Measurements from ENCODE around the gene PDCD1.

Gene PDCD1

GRCh38 chr2:241870081-241870541 lies 11.4 kb upstream of the PDCD1 start:
- no peak for DNase-seq (ENCODE audit: low read depth)
- no peak for TF ChIP-seq CTCF (conservative IDR thresholded peaks at IDR 0.05; ENCODE audit: control insufficient read depth, insufficient read depth, low read depth, low read length)
- H3K4me3 ChIP-seq (ENCODE audit: control insufficient read depth, low read depth, low read length), result no peak overlapping the region

GRCh38 chr2:241869087-241869961 lies 10.6 kb upstream of the PDCD1 start, which contains the start of gene RTP5:
Gene RTP5, plus strand, starts transcription at chr2:241869729. Its CDS starts 28 bp downstream, at chr2:241869757.
- H3K4me3 ChIP-seq (ENCODE audit: control insufficient read depth, low read depth, low read length), result no peak within 1 kb of the TSS
- no peak for DNase-seq (ENCODE audit: low read depth)
- no peak for TF ChIP-seq CTCF (conservative IDR thresholded peaks at IDR 0.05; ENCODE audit: control insufficient read depth, insufficient read depth, low read depth, low read length)

GRCh38 chr2:241868661-241869081 lies 10.0 kb upstream of the PDCD1 start:
- no peak for DNase-seq (ENCODE audit: low read depth)
- TF ChIP-seq CTCF (conservative IDR thresholded peaks at IDR 0.05; ENCODE audit: control insufficient read depth, insufficient read depth, low read depth, low read length), result no peak
- no peak overlapping the region for H3K4me3 ChIP-seq (ENCODE audit: control insufficient read depth, low read depth, low read length)

- H3K4me3 ChIP-seq (ENCODE audit: control insufficient read depth, low read depth, low read length), result no peak overlapping the region
- TF ChIP-seq CTCF (conservative IDR thresholded peaks at IDR 0.05; ENCODE audit: control insufficient read depth, insufficient read depth, low read depth, low read length), result no peak
- DNase-seq (ENCODE audit: low read depth), result no peak
These were observed 9.2 kb upstream of the PDCD1 start for GRCh38 chr2:241867776-241868420.

GRCh38 chr2:241866790-241867645 lies 8.3 kb upstream of the PDCD1 start:
- TF ChIP-seq CTCF (conservative IDR thresholded peaks at IDR 0.05; ENCODE audit: control insufficient read depth, insufficient read depth, low read depth, low read length), result no peak
- DNase-seq (ENCODE audit: low read depth), result no peak
- H3K4me3 ChIP-seq (ENCODE audit: control insufficient read depth, low read depth, low read length), result no peak overlapping the region

Measured in fibroblast of mammary gland (primary cell).